ENCODE results near the gene CABP2. TPM values are rescaled to one million over a fixed set of nuclear protein-coding genes. Genes with fewer than 3 reads are reported as not detected.
"Not testable (repeated sequence)": the region's sequence is repeated elsewhere in the genome, so short reads cannot be mapped to it uniquely, and the experiment has no call there.

Gene CABP2
- total RNA-seq, 2 donors from 2014 or later: not detected

DNA sequence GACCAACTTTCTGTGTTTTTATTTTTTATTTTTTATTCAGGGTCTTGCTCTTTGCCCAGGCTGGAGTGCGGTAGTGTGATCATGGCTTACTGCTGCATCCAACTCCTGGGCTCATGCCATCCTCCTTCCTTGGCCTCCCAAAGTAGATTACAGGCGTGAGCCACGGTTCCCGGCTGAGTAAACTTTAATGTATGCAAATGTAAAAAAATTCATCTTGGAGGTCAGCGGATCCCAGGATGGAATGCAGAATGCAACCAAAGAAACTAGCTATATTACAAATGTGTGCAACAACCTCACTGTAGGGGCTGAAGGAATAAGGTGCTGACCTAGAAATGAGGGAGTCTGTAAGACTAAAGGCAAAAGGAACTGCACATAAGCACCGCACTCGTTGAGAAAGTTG lies 9.1 kb downstream of the CABP2 start:
- Histone ChIP-seq H3K4me1 (no peaks in the 10 kb centered on the region), H3K9ac (ENCODE audit: low read depth in 2 of 2, low read length in 2 of 2) (no peak overlapping the region), H3K9me3 (no peaks in the 10 kb centered on the region), H3K27me3 (no peaks in the 10 kb centered on the region), H3K4me3 (no peak overlapping the region), H3K27ac (no peak overlapping the region), H3K36me3 (no peaks in the 10 kb centered on the region)
- no peak for DNase-seq
- intact Hi-C loops (cut with DNase I): no loop called here
- TF ChIP-seq, protein P1, sequence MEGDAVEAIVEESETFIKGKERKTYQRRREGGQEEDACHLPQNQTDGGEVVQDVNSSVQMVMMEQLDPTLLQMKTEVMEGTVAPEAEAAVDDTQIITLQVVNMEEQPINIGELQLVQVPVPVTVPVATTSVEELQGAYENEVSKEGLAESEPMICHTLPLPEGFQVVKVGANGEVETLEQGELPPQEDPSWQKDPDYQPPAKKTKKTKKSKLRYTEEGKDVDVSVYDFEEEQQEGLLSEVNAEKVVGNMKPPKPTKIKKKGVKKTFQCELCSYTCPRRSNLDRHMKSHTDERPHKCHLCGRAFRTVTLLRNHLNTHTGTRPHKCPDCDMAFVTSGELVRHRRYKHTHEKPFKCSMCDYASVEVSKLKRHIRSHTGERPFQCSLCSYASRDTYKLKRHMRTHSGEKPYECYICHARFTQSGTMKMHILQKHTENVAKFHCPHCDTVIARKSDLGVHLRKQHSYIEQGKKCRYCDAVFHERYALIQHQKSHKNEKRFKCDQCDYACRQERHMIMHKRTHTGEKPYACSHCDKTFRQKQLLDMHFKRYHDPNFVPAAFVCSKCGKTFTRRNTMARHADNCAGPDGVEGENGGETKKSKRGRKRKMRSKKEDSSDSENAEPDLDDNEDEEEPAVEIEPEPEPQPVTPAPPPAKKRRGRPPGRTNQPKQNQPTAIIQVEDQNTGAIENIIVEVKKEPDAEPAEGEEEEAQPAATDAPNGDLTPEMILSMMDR (IDR thresholded peaks at IDR 0.05): no peak

DNA sequence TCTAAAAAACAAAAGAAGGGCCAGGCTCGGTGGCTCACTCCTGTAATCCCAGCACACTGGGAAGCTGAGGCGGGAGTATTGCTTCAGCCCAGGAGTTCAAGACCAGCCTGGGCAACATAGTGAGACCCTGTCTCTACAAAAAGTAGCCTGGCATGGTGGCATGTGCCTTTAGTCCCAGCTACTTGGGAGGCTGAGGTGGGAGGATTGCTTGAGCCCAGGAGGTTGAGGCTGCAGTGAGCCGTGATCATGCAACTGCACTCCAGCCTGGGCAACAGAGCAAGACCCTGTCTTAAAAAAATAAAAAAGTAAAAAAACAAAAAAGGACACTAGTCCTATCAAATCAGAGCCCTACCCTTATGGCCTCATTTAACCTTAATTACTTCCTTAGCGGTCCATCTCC lies 11.7 kb downstream of the CABP2 start:
- H3K36me3 ChIP-seq; H3K9me3 ChIP-seq; H3K4me3 ChIP-seq; H3K4me1 ChIP-seq; H3K9ac ChIP-seq (ENCODE audit: low read depth in 2 of 2, low read length in 2 of 2); intact Hi-C loops (cut with DNase I); H3K27ac ChIP-seq; H3K27me3 ChIP-seq; DNase-seq: not testable (repeated sequence)

- intact Hi-C loops (cut with DNase I): no loop called here
- Histone ChIP-seq H3K4me1 (peaks cover 17% of the 10 kb centered on the region), H3K9ac (ENCODE audit: low read depth in 2 of 2, low read length in 2 of 2) (no peak overlapping the region), H3K9me3 (no peaks in the 10 kb centered on the region), H3K36me3 (no peaks in the 10 kb centered on the region), H3K27me3 (no peaks in the 10 kb centered on the region), H3K27ac (no peak overlapping the region), H3K4me3 (no peak overlapping the region)
- DNase-seq: no peak
- TF ChIP-seq, protein P1 (IDR thresholded peaks at IDR 0.05): no peak
Measured at GRCh38 chr11:67510023-67510345, 13.3 kb downstream of the CABP2 start.

GRCh38 chr11:67508486-67509121 lies 14.6 kb downstream of the CABP2 start:
- H3K36me3 ChIP-seq: no peaks in the 10 kb centered on the region
- peaks cover 21% of the 10 kb centered on the region for H3K4me1 ChIP-seq
- no peaks in the 10 kb centered on the region for H3K9me3 ChIP-seq
- H3K4me3 ChIP-seq: peak overlapping the region; percentile 66
- DNase-seq: peak; percentile 99
- H3K27ac ChIP-seq: peak overlapping the region; percentile 92
- no peaks in the 10 kb centered on the region for H3K27me3 ChIP-seq
- intact Hi-C loops (cut with DNase I): loop anchor here (5.0 kb wide), 2 partner anchors 116 to 161 kb away; partner anchors contain the start of gene RAD9A
- TF ChIP-seq, protein P1 (IDR thresholded peaks at IDR 0.05): no peak
- H3K9ac ChIP-seq (ENCODE audit: low read depth in 2 of 2, low read length in 2 of 2): peak overlapping the region; percentile 60 to 70

DNA sequence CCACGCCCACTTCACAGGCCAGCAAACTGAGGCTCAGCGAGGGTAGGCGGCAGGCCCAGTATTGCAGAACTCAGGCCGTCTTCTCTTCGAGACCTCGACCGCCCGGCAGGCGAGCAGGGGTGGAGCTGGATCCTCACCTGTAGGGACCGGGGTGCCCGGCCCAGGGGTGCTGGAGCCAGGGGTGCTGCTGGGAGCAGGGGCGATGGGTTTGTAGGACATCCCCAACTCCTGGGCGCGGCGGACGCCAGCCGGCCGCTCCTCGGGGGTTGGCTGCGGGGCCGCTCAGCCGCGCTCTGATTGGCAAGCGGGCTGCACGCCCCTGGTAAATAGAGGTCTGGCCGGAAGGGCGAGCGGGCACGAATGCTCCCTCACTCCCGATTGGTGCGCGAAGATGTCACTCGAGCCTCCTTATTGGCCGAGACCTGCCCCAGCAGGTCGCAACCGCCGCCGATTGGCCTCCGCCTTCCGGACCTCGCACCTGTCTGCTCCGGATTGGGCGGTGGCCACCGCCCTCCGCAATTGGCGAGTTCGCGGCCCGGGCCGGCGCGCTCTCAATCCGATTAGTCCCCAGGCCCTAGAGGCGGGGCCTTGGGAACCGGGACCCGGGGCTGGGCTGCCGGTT lies 15.3 kb downstream of the CABP2 start, which contains the start of gene CDK2AP2:
Gene CDK2AP2 (minus strand): TSS at position 299 of the 622 bp plus-strand sequence. CDS start 80 bp downstream, at position 219.
- Histone ChIP-seq H3K27ac (peak within 1 kb of the TSS; percentile 92), H3K9me3 (no peaks in the 10 kb centered on the region), H3K4me3 (peak within 1 kb of the TSS; percentile 66), H3K36me3 (no peaks in the 10 kb centered on the region), H3K9ac (ENCODE audit: low read depth in 2 of 2, low read length in 2 of 2) (peak within 1 kb of the TSS; percentile 84 to 95), H3K27me3 (no peaks in the 10 kb centered on the region), H3K4me1 (peaks cover 23% of the 10 kb centered on the region)
- intact Hi-C loops (cut with DNase I): loop anchor here (5.0 kb wide), 2 partner anchors 116 to 161 kb away; partner anchors contain the start of gene RAD9A
- DNase-seq: peak; percentile 100
- TF ChIP-seq, protein P1 (IDR thresholded peaks at IDR 0.05): no peak
